T-helper 2 cell treated with Interferon-gamma antibody and Interleukin-4, amounts not matched to agents 5 μg/mL and 100 μg/mL, for 36 hours (primary cell): ENCODE data around the gene EYS.
"Not testable (repeated sequence)": the region's sequence is repeated elsewhere in the genome, so short reads cannot be mapped to it uniquely, and the experiment has no call there.

Experiments
- DNase-seq: peaks from one replicate; pipeline ENCODE4 v3.0.0; 2021; ENCODE audit warnings: low spot score
- H3K27ac Mint-ChIP-seq: one replicate; pipeline ENCODE4 v1.8.0; 2021; ENCODE audit warnings: mild to moderate bottlenecking, mixed read lengths
- H3K27me3 Mint-ChIP-seq: one replicate; pipeline ENCODE4 v1.8.0; 2021; ENCODE audit warnings: low read depth, mixed read lengths
- H3K36me3 Mint-ChIP-seq: one replicate; pipeline ENCODE4 v1.8.0; 2021; ENCODE audit warnings: low read depth, mixed read lengths
- H3K4me1 Mint-ChIP-seq: one replicate; pipeline ENCODE4 v1.8.0; 2021; ENCODE audit warnings: low read depth, mixed read lengths
- H3K4me3 Mint-ChIP-seq: one replicate; pipeline ENCODE4 v1.8.0; 2022; ENCODE audit warnings: mild to moderate bottlenecking, moderate library complexity, mixed read lengths
- H3K9me3 Mint-ChIP-seq: one replicate; pipeline ENCODE4 v1.8.0; 2021; ENCODE audit warnings: mixed read lengths

The EYS gene

DNA sequence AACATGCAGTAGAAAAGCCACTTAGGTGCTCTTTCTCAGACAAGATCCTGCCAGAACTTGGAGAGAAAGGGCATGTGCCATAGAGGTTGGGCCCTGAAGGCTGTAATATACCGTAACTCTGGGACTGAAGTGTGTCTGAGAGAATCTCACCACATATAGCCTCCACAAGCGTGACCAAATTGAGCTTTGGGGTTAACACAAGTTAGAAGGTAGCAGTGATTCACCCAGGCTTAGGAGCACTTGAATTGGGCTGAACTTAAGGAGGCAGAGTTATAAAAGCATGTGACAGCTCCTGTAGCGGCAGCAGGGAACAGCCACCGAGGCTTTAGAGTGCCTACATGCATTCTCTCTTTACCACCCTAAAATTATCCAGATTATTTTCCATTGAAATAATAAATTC, 1709.8 kb downstream of the EYS start:
- Mint-ChIP-seq H3K4me3 (no peak overlapping the region), H3K9me3 (no peaks in the 10 kb centered on the region), H3K27me3 (no peaks in the 10 kb centered on the region), H3K4me1 (no peaks in the 10 kb centered on the region), H3K36me3 (no peaks in the 10 kb centered on the region), H3K27ac (no peak overlapping the region)
- no peak for DNase-seq

DNA sequence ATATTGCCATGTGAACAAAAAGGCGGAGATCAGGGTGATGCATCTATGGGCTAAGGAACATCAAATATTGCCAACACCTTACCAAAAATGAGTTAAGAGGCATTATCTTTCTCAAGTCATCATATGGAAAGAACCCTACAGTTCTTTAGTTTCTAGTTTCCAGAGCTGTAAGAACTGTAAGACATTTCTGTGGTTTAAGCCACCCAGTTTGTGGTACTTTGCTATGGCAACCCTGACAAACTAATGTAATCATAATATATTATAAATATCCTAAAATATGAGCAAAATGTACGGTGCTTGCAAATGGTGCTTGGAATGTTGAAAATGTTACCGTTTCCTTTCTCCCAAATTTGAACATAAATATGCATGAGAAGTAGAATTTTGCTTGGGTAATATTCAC, 1721.8 kb downstream of the EYS start:
- no peak for DNase-seq
- Mint-ChIP-seq H3K4me3 (no peak overlapping the region), H3K4me1 (no peaks in the 10 kb centered on the region), H3K36me3 (no peaks in the 10 kb centered on the region), H3K27me3 (no peaks in the 10 kb centered on the region), H3K27ac (no peak overlapping the region), H3K9me3 (no peaks in the 10 kb centered on the region)

DNA sequence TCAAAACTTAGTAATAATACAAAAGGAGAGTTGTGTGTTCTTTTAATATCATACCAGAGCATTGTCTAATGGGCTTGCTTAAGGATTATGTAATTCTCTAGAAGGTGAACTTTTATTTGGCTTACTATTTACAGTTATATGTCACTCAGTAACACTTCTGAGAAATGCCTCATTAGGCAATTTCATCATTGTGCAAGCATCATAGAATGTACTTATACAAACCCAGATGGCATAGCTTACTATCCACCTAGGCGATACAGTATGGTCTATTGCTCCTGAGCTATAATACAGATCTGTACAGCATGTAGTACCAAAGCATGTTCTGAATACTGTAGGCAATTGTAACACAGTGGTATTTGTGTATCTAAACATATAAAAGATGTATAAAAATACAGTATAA, 1731.3 kb downstream of the EYS start:
- H3K4me3 Mint-ChIP-seq: no peak overlapping the region
- no peak for DNase-seq
- no peaks in the 10 kb centered on the region for H3K9me3 Mint-ChIP-seq
- no peaks in the 10 kb centered on the region for H3K27me3 Mint-ChIP-seq
- H3K36me3 Mint-ChIP-seq: no peaks in the 10 kb centered on the region
- no peaks in the 10 kb centered on the region for H3K4me1 Mint-ChIP-seq
- H3K27ac Mint-ChIP-seq: no peak overlapping the region

DNA sequence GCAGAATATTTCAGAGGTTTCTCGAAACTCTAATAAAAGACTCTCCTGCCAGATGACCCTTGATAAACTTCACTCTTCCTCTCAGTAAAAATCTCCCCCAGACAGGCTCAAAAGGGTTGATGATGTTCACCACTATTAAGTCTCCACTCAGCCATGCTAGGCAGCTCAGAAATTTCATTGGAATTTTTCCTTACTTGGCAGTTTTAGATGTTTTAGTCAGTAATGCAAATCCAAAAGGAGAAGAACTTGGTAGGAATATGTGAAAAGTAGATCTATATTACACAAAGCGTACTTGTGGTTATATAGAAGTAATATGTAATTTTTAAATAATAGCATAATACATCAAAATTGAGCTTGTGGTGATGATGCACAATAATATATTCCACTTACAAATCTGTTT, 1738.4 kb downstream of the EYS start:
- H3K4me3 Mint-ChIP-seq: no peak overlapping the region
- no peak overlapping the region for H3K27ac Mint-ChIP-seq
- H3K27me3 Mint-ChIP-seq: no peaks in the 10 kb centered on the region
- DNase-seq: no peak
- no peaks in the 10 kb centered on the region for H3K9me3 Mint-ChIP-seq
- H3K4me1 Mint-ChIP-seq: no peaks in the 10 kb centered on the region
- H3K36me3 Mint-ChIP-seq: no peaks in the 10 kb centered on the region

DNA sequence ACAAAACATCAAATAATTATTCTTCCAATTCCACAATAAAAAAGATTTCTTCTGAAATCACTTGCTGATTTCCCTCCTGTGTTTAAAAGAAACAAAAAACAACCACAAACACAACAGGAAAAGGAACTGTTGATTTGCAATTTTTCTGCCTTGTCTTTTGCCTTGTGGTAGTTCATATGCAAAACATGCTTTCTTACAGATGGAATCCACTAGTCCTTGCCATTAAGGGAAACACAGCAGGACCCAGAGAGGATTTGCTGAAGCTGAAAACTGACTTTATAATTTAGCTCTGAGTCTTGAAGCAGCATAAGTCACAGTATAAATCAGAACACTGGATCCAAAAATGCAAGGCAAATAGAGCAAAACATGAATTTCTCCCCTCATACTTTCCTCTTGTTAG, 1742.7 kb downstream of the EYS start:
- Mint-ChIP-seq H3K9me3 (no peaks in the 10 kb centered on the region), H3K4me1 (no peaks in the 10 kb centered on the region), H3K27me3 (no peaks in the 10 kb centered on the region), H3K27ac (no peak overlapping the region), H3K4me3 (no peak overlapping the region), H3K36me3 (no peaks in the 10 kb centered on the region)
- DNase-seq: no peak

DNA sequence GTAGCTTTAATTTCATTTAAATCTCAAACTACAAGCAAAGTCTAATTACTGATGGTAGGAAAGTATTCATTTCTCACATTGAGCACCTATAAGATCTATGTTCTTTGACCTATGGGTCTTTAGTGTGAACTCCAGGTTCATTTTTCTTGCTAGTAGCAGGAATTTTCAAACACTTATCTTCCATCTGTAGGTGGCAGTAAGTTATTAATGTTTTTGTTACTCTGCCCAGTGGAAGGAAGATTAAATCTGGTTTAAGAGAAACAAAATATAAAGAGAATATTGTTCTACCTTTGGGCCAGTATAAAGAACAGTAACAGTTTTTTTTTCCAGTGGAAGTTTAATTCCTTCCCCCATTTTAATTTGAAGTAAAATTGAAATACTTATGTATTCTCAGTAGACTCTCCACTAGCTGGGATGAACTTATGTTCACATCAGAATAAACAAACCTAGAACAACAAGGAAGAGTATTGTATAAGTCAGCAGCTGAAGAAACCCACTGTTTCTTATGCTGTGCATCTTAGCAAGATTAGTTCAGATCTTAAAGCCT, 1743.2 kb downstream of the EYS start:
- H3K9me3 Mint-ChIP-seq: no peaks in the 10 kb centered on the region

DNA sequence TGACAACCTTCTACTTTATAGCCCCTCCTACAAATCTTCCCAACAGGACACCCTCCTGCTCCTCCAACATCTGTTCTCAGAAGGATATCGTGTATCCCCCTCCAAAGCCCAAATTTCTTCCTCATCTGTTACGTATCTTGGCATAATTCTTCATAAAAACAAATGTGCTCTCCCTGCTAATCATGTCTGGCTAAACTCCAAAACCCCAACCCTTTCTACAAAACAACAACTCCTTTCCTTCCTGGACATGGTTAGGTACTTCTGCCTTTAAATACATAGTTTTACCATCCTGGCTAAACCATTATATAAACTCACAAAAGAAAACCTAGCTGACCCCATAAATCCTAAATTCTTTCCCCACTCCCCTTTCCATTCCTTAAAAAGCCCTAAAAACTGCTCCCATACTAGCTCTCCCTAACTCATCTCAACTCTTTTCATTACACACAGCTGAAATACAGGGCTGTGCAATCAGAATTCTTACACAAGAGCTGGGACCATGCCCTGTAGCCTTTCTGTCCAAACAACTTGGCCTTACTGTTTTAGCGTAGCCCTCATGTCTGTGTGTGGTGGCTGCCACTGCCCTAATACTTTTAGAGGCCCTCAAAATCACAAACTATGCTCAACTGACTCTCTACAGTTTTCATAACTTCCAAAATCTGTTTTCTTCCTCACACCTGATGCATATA, 1753.5 kb downstream of the EYS start:
- H3K4me1 Mint-ChIP-seq, H3K36me3 Mint-ChIP-seq, H3K27me3 Mint-ChIP-seq, H3K4me3 Mint-ChIP-seq, H3K27ac Mint-ChIP-seq, DNase-seq, H3K9me3 Mint-ChIP-seq: not testable (repeated sequence)

More for the DNA sequence above, 1743.2 kb downstream of the EYS start:
- Mint-ChIP-seq H3K27ac (no peak overlapping the region), H3K4me3 (no peak overlapping the region), H3K4me1 (no peaks in the 10 kb centered on the region), H3K27me3 (no peaks in the 10 kb centered on the region), H3K36me3 (no peaks in the 10 kb centered on the region)
- DNase-seq: no peak

DNA sequence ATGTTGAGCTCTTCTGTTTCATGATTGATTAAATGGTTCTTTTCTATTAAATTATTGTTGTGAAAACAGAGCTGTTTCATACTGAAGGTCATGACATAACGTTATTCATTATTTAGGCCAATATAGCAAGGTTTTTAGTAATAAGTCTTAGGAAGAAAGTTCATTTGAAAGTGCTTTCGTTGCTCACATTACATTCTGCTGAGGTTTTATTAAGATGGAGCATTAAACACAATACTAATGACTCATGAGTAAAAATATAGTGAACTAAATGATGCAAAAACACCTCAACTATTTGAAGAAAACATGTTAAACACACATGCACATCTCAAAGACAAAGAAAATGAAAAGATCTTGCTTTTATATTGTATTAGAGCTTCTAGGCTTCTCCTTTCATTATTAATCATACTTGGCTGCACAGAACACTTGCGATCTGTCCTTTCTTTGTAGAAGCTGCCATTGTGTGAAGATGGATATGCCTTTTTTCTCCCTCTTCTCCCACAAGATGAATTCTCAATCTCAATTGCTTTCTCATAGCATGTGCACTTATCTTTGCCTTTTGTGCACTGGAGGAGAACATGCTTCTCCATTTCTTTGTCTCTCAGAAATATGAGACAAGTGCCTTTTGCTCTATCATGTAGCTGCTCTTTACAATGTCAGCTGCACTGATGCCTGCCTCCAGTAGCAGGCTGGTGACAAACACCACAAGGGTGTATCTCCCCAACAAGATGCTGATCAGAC, 1759.1 kb downstream of the EYS start:
- H3K4me3 Mint-ChIP-seq: no peak overlapping the region
- no peak for DNase-seq

DNA sequence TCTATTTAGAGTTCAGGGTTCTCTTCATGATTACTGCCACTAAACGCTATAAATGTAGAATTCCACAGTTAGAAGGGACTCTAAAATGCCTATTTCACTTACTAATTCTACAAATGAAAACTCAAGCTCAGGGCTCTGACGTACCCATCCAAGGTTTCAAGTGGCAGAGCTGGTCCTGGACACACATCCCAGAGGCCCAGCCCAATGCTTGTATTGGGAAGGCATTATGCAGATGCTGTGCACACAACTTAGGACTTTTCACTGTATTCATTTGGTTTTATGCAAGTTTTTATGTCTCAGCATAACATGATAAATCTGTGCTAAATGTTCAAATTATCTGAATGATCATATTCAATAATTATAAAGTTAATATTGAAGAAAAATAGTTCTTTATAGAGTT, 1761.0 kb downstream of the EYS start:
- H3K36me3 Mint-ChIP-seq: no peaks in the 10 kb centered on the region
- no peak overlapping the region for H3K27ac Mint-ChIP-seq
- no peak for DNase-seq
- H3K9me3 Mint-ChIP-seq: peaks cover 3% of the 10 kb centered on the region
- no peaks in the 10 kb centered on the region for H3K27me3 Mint-ChIP-seq
- H3K4me1 Mint-ChIP-seq: no peaks in the 10 kb centered on the region
- H3K4me3 Mint-ChIP-seq: no peak overlapping the region

More for the DNA sequence above, 1759.1 kb downstream of the EYS start:
- H3K9me3 Mint-ChIP-seq: peaks cover 3% of the 10 kb centered on the region
- no peaks in the 10 kb centered on the region for H3K27me3 Mint-ChIP-seq
- H3K27ac Mint-ChIP-seq: no peak overlapping the region
- H3K4me1 Mint-ChIP-seq: no peaks in the 10 kb centered on the region
- H3K36me3 Mint-ChIP-seq: no peaks in the 10 kb centered on the region

DNA sequence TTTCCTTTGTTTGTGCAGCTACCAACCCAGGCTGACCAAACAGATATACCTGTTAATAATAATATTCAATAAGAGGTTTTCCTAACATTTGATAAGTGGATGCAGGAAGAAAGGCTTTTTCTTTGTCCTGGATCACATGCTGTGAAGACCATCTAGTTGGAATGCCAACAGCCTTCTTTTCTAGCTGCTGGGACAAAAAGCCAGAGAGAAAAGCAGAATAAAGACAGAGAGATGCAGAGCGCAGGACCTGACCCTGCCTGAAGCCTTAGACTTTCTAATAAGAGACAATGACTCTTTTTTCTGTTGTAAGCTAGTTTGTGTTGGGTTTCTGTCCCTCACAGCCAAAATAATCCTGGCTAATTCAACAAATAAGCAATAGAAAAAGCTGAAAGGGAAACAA, 1763.2 kb downstream of the EYS start:
- Mint-ChIP-seq H3K4me1 (no peaks in the 10 kb centered on the region), H3K9me3 (peaks cover 3% of the 10 kb centered on the region), H3K27me3 (no peaks in the 10 kb centered on the region), H3K4me3 (no peak overlapping the region), H3K27ac (no peak overlapping the region), H3K36me3 (no peaks in the 10 kb centered on the region)
- DNase-seq: no peak

DNA sequence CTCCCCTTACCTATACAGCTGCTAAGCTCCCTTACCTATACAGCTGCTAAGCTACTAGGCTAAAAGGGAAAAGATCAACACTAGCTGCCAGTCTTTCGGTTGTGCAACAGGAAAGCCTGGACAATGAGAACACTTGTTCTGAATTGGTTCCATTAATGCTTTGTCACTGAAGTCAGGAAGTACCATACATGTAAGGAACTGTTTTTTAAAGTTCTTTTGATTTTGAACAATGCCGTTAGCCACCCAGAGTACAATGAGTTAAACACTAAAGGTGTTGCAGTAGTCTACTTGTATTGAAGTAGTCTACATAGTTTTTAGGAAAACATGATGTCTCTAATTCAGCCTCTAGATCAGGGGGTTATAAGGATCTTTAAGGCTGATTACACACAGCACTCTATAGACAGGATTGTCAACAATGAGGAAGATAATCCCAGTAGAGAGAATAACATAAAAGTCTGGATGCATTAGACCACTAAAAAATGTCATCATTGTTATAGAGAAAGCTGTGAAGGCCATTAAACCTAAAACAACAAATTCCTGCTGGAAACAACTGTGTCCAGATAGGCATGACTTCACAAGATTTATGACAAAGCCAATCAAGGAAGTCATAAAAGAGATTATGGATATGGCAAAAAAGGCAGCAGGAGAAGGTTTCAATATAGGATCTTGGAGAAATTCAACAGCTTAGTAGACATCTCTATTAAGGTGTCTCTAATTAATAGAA, 1765.1 kb downstream of the EYS start:
- Mint-ChIP-seq H3K4me1 (no peaks in the 10 kb centered on the region), H3K27me3 (no peaks in the 10 kb centered on the region), H3K36me3 (no peaks in the 10 kb centered on the region), H3K9me3 (peaks cover 3% of the 10 kb centered on the region), H3K4me3 (no peak overlapping the region), H3K27ac (no peak overlapping the region)
- DNase-seq: no peak

DNA sequence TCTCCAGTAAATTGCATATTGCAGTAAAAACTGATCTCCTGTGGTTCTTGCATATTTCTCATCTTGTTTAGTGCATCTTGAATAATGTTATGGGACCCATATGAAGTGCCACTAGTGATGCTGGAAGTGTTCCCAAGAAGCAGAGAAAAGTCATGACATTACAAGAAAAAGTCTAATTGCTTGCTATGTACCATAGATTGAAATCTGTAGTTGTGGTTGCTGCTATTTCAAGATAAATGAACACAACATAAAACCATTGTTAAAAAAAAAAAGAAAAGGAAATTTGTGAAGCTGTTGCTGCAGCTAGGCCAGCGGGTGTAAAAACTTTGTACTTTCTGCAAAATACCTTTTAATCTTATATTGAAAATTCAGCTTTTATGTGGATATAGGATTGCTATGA, 1767.0 kb downstream of the EYS start:
- Mint-ChIP-seq H3K4me1 (no peaks in the 10 kb centered on the region), H3K27me3 (no peaks in the 10 kb centered on the region), H3K4me3 (no peak overlapping the region), H3K27ac (no peak overlapping the region), H3K36me3 (no peaks in the 10 kb centered on the region), H3K9me3 (peaks cover 2% of the 10 kb centered on the region)
- DNase-seq: no peak

DNA sequence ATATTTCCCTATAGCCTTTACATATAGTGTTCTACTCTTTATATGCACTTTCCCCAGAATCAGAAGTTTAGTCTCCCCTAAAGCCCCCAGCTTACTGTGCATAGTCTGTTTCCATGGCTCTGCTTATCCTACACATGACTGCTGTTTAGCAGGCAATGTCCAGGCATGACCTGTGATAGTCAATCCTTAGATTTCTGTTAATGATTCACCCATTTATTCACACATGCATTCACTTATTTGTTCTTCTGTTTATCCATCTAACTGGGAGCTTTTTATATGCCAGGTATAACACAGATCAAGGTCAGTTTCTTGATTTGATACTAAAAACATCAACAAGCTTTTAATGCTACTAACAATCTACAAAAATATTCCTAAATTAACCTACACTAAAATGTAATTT, 1770.6 kb downstream of the EYS start:
- Mint-ChIP-seq H3K27me3 (no peaks in the 10 kb centered on the region), H3K4me3 (no peak overlapping the region), H3K36me3 (no peaks in the 10 kb centered on the region), H3K9me3 (no peaks in the 10 kb centered on the region), H3K4me1 (no peaks in the 10 kb centered on the region), H3K27ac (no peak overlapping the region)
- no peak for DNase-seq

DNA sequence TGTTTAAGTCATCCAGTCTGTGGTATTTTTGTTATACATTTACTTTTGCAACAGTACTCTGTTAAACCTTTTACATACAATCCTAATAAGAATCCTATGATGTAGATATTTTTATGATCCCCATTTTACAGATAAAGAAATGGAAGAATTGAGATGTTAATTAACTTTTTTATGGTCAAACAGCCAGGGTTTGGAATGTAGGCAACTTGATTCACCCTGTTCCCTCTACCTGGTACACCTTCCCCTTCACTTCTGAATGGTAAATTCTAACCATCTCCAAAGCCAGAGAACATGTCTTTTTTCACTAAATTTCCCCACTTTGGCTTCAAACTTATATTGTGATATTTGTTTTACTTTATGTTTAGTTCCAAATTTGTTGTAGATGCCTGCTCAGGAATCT, 1771.3 kb downstream of the EYS start:
- Mint-ChIP-seq H3K36me3 (no peaks in the 10 kb centered on the region), H3K27me3 (no peaks in the 10 kb centered on the region), H3K27ac (no peak overlapping the region), H3K4me1 (no peaks in the 10 kb centered on the region), H3K9me3 (no peaks in the 10 kb centered on the region), H3K4me3 (no peak overlapping the region)
- no peak for DNase-seq
